ENCODE results near the gene RUNX1. TPM values are rescaled to one million over a fixed set of nuclear protein-coding genes. Genes with fewer than 3 reads are reported as not detected.

The RUNX1 gene
- total RNA-seq, 2 donors from 2014 or later: 4.9 to 12.5 TPM

GRCh38 chr21:34864370-34865149, 184.5 kb downstream of the RUNX1 start:
- Histone ChIP-seq H3K27me3 (no peaks in the 10 kb centered on the region), H3K27ac (no peak overlapping the region), H3K4me3 (no peak overlapping the region), H3K4me1 (no peaks in the 10 kb centered on the region), H3K36me3 (replicated peaks in 1 of 2; ENCODE audit: insufficient read depth in 1 of 2, low read depth in 2 of 2) (no peaks in the 10 kb centered on the region), H3K9me3 (no peaks in the 10 kb centered on the region)
- intact Hi-C loops (cut with DNase I): no loop called here
- ATAC-seq: no peak
- DNase-seq: no peak
- 84 to 94% methylated on average over 6 to 8 of the region's 8 CpGs for WGBS, 2 donors
- no peak for TF ChIP-seq POLR2A (IDR thresholded peaks at IDR 0.05)
- TF ChIP-seq, protein P1, sequence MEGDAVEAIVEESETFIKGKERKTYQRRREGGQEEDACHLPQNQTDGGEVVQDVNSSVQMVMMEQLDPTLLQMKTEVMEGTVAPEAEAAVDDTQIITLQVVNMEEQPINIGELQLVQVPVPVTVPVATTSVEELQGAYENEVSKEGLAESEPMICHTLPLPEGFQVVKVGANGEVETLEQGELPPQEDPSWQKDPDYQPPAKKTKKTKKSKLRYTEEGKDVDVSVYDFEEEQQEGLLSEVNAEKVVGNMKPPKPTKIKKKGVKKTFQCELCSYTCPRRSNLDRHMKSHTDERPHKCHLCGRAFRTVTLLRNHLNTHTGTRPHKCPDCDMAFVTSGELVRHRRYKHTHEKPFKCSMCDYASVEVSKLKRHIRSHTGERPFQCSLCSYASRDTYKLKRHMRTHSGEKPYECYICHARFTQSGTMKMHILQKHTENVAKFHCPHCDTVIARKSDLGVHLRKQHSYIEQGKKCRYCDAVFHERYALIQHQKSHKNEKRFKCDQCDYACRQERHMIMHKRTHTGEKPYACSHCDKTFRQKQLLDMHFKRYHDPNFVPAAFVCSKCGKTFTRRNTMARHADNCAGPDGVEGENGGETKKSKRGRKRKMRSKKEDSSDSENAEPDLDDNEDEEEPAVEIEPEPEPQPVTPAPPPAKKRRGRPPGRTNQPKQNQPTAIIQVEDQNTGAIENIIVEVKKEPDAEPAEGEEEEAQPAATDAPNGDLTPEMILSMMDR (IDR thresholded peaks at IDR 0.05): no peak

DNA sequence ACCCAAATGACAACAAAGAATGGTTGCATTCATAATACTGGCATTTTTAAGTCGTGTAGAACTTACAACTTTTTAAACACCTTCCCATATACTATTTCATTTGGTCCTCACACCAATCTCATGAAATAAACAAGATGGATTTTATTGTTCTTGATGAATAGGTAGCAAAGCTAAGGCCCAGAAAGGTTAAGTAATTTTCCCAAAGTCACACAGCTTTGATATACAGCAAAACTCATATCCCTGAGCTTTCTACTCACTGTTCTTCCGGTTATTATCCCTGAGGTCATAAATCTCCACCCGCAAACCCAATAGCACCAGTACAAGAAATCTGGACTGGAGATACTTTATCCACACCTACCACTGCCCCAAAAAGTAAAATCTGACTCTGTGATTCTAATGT, 186.2 kb downstream of the RUNX1 start:
- H3K4me1 ChIP-seq: no peaks in the 10 kb centered on the region
- intact Hi-C loops (cut with DNase I): no loop called here
- H3K4me3 ChIP-seq: no peak overlapping the region
- H3K36me3 ChIP-seq (replicated peaks in 1 of 2; ENCODE audit: insufficient read depth in 1 of 2, low read depth in 2 of 2): no peaks in the 10 kb centered on the region
- no peaks in the 10 kb centered on the region for H3K27me3 ChIP-seq
- WGBS, 2 donors: 87 to 91% methylated on average over 3 of the region's 3 CpGs
- H3K27ac ChIP-seq: no peak overlapping the region
- ATAC-seq (no peak), DNase-seq (no peak)
- no peaks in the 10 kb centered on the region for H3K9me3 ChIP-seq
- TF ChIP-seq, protein P1 (IDR thresholded peaks at IDR 0.05): no peak
- TF ChIP-seq POLR2A (IDR thresholded peaks at IDR 0.05): no peak

GRCh38 chr21:34861258-34861657, 187.8 kb downstream of the RUNX1 start:
- H3K36me3 ChIP-seq (replicated peaks in 1 of 2; ENCODE audit: insufficient read depth in 1 of 2, low read depth in 2 of 2): no peaks in the 10 kb centered on the region
- WGBS, 2 donors: 85 to 97% methylated on average over 4 of the region's 4 CpGs

GRCh38 chr21:34859976-34860653, 189.0 kb downstream of the RUNX1 start:
- Histone ChIP-seq H3K27me3 (no peaks in the 10 kb centered on the region), H3K9me3 (no peaks in the 10 kb centered on the region), H3K27ac (no peak overlapping the region), H3K4me1 (no peaks in the 10 kb centered on the region), H3K36me3 (replicated peaks in 1 of 2; ENCODE audit: insufficient read depth in 1 of 2, low read depth in 2 of 2) (no peaks in the 10 kb centered on the region), H3K4me3 (no peak overlapping the region)
- TF ChIP-seq, protein P1 (IDR thresholded peaks at IDR 0.05): no peak
- ATAC-seq (no peak), DNase-seq (no peak)
- WGBS, 2 donors: 53 to 59% methylated on average over 5 of the region's 5 CpGs
- intact Hi-C loops (cut with DNase I): no loop called here

More at GRCh38 chr21:34861258-34861657, 187.8 kb downstream of the RUNX1 start:
- DNase-seq (no peak), ATAC-seq (no peak)
- intact Hi-C loops (cut with DNase I): no loop called here
- no peaks in the 10 kb centered on the region for H3K9me3 ChIP-seq
- H3K27ac ChIP-seq: no peak overlapping the region
- H3K4me3 ChIP-seq: no peak overlapping the region
- H3K27me3 ChIP-seq: no peaks in the 10 kb centered on the region
- TF ChIP-seq, protein P1 (IDR thresholded peaks at IDR 0.05): no peak
- no peak for TF ChIP-seq POLR2A (IDR thresholded peaks at IDR 0.05)
- H3K4me1 ChIP-seq: no peaks in the 10 kb centered on the region
